ENCODE measurements around the gene KRTAP10-4. TPM values are rescaled to one million over a fixed set of nuclear protein-coding genes. Genes with fewer than 3 reads are reported as not detected.

The KRTAP10-4 gene
- total RNA-seq, 1 experiment from 2014 or later: not detected

DNA sequence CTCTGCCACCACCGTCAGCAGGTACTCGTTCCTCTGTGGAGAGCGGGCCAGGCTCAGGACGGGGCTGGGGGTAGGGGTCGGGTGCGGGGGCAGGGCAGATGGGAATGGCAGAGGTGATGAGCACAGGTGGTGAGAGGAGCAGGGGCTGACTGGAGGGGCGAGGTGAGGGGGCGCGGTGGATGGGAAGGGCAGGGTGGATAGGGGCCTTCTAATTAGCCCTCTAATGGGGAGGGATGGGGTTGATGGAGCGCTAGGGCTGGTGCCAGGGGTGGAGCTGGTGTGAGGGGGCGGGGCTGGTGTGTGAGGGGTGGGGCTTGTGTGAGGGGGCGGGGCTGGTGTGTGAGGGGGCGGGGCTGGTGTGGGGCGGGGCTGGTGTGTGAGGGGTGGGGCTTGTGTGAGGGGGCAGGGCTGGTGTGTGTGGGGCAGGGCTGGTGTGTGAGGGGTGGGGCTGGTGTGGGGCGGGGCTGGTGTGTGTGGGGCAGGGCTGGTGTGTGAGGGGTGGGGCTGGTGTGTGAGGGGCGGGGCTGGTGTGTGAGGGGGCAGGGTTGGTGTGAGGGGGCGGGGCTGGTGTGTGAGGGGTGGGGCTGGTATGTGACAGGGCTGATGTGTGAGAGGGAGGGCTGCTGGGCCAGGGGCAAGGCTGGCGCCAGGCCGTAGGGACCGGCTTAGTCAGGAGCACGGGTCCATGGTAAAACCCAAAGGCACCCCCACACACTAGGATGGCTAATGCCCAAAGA is 39.5 kb upstream of the KRTAP10-4 start:
- Mint-ChIP-seq H3K36me3 (ENCODE audit: insufficient read depth, unreplicated experiment) (no peaks in the 10 kb centered on the region), H3K4me3 (ENCODE audit: unreplicated experiment) (no peak overlapping the region), H3K27me3 (ENCODE audit: insufficient read depth, unreplicated experiment) (peaks cover 26% of the 10 kb centered on the region), H3K27ac (ENCODE audit: low read depth, unreplicated experiment) (no peak overlapping the region), H3K4me1 (ENCODE audit: insufficient read depth, unreplicated experiment) (peaks cover 6% of the 10 kb centered on the region), H3K9me3 (ENCODE audit: unreplicated experiment) (peaks cover 9% of the 10 kb centered on the region)
- intact Hi-C loops (cut with micrococcal nuclease): no loop called here
- POLR2A ChIA-PET: no interaction called here
- TF ChIP-seq, protein P1, sequence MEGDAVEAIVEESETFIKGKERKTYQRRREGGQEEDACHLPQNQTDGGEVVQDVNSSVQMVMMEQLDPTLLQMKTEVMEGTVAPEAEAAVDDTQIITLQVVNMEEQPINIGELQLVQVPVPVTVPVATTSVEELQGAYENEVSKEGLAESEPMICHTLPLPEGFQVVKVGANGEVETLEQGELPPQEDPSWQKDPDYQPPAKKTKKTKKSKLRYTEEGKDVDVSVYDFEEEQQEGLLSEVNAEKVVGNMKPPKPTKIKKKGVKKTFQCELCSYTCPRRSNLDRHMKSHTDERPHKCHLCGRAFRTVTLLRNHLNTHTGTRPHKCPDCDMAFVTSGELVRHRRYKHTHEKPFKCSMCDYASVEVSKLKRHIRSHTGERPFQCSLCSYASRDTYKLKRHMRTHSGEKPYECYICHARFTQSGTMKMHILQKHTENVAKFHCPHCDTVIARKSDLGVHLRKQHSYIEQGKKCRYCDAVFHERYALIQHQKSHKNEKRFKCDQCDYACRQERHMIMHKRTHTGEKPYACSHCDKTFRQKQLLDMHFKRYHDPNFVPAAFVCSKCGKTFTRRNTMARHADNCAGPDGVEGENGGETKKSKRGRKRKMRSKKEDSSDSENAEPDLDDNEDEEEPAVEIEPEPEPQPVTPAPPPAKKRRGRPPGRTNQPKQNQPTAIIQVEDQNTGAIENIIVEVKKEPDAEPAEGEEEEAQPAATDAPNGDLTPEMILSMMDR (IDR thresholded peaks at IDR 0.05; ENCODE audit: unreplicated experiment): no peak
- no peak for DNase-seq (ENCODE audit: unreplicated experiment)
- CTCF ChIA-PET: no interaction called here
- no TSS peak for BruUV-seq (replicated peaks)

DNA sequence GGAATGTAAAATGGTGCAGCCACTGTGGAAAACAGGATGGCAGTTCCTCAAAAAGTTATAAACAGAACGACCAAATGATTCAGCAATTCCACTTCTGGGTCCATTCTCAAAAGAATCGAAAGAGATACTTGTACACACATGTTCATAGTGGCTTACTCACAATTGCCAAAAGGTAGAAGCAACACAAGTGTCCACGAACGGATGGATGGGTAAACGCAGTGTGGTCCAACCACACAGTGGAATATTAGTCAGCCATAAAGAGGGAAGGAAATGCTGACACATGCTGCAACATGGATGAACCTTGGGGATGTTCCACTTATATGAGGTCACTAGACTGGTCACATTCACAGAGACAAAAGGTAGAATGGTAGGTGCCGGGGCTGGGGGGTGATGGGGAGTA is 38.8 kb upstream of the KRTAP10-4 start:
- BruUV-seq (replicated peaks): no TSS peak
- H3K9me3 Mint-ChIP-seq (ENCODE audit: unreplicated experiment): peaks cover 9% of the 10 kb centered on the region

DNA sequence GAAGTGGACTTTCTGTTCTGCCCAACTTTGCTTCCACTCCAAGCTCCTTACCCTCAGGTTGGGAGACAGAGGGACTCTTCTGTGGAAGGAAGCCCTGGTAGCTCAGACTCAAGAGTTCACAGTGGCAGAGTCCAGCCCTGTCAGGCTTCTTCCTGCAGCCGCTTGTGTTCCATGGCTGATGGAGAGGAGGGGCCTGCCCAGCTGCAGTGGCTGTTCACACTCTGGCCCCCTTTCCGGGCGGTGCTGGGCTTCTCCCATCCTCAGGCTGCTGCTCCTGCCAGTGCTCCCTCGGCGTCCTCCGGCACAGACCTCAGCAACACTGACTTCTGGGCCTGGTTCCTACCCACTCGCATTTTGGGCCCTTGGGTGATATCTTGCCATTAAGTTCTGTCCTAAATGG is 37.6 kb upstream of the KRTAP10-4 start:
- intact Hi-C loops (cut with micrococcal nuclease): no loop called here
- no TSS peak for BruUV-seq (replicated peaks)
- Mint-ChIP-seq H3K4me1 (ENCODE audit: insufficient read depth, unreplicated experiment) (peaks cover 11% of the 10 kb centered on the region), H3K27me3 (ENCODE audit: insufficient read depth, unreplicated experiment) (peaks cover 24% of the 10 kb centered on the region), H3K36me3 (ENCODE audit: insufficient read depth, unreplicated experiment) (no peaks in the 10 kb centered on the region), H3K9me3 (ENCODE audit: unreplicated experiment) (no peaks in the 10 kb centered on the region), H3K4me3 (ENCODE audit: unreplicated experiment) (no peak overlapping the region), H3K27ac (ENCODE audit: low read depth, unreplicated experiment) (no peak overlapping the region)
- POLR2A ChIA-PET: interaction anchor here (0.7 kb wide), 1 partner anchor 47 kb away, joined by 3 read pairs; no protein-coding TSS in a partner anchor
- TF ChIP-seq, protein P1 (IDR thresholded peaks at IDR 0.05; ENCODE audit: unreplicated experiment): no peak
- DNase-seq (ENCODE audit: unreplicated experiment): no peak
- CTCF ChIA-PET: interaction anchor here (1.0 kb wide), 1 partner anchor 9 kb away, joined by 3 read pairs; no protein-coding TSS in a partner anchor

More for the DNA sequence above, 38.8 kb upstream of the KRTAP10-4 start:
- POLR2A ChIA-PET: no interaction called here
- Mint-ChIP-seq H3K4me3 (ENCODE audit: unreplicated experiment) (no peak overlapping the region), H3K4me1 (ENCODE audit: insufficient read depth, unreplicated experiment) (peaks cover 10% of the 10 kb centered on the region), H3K27ac (ENCODE audit: low read depth, unreplicated experiment) (no peak overlapping the region), H3K36me3 (ENCODE audit: insufficient read depth, unreplicated experiment) (no peaks in the 10 kb centered on the region), H3K27me3 (ENCODE audit: insufficient read depth, unreplicated experiment) (peaks cover 32% of the 10 kb centered on the region)
- CTCF ChIA-PET: no interaction called here
- intact Hi-C loops (cut with micrococcal nuclease): no loop called here
- TF ChIP-seq, protein P1 (IDR thresholded peaks at IDR 0.05; ENCODE audit: unreplicated experiment): no peak
- DNase-seq (ENCODE audit: unreplicated experiment): no peak

DNA sequence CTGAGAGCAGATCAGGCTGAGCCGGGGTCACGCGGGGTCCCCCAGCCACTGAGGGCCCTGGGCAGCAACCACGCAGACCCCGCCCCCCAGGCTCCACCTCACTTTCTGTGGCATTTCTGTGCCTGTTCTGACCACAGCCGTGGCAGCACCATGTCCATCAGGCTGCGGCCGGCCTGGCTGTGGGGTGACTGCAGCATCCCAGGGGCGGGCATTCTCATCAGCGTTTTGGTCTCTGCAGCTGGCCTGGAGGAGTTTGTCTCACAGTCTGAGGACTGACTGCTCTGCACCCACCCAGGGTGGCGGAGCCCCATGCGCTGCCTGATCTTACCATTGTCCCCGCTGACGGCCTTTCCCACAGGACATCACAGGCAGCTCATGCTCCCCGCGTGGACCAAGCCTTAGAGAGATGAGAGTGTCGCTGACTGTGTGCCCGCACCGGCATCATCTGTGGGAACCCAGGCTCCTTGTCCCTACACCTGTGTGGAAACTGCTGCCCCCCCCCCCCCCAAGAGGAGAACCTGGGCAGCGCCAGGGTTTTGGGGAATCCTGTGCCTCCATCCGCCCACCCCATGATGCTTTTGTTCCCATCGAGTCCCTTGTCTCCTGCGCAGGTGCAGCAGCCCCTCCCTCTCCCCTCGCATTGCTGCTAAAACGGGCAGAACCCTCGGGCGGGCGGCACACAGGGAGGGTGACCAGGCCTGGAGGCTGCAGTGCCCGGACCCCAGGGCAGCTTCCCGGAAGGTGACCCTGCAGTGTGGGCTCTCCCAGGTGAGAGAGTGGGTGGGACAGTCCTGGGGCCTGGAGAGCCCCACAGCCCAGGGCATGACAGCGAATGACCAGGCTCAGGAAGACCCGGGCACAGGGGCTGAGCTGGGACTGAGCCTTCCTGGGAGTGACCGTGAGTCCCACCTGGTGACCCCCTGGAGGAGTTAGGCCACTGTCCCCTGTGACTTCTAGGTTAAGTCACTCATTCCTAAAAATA is 35.3 kb upstream of the KRTAP10-4 start:
- Mint-ChIP-seq H3K4me3 (ENCODE audit: unreplicated experiment) (no peak overlapping the region), H3K9me3 (ENCODE audit: unreplicated experiment) (no peaks in the 10 kb centered on the region), H3K4me1 (ENCODE audit: insufficient read depth, unreplicated experiment) (peaks cover 5% of the 10 kb centered on the region), H3K27ac (ENCODE audit: low read depth, unreplicated experiment) (no peak overlapping the region), H3K27me3 (ENCODE audit: insufficient read depth, unreplicated experiment) (peaks cover 24% of the 10 kb centered on the region), H3K36me3 (ENCODE audit: insufficient read depth, unreplicated experiment) (no peaks in the 10 kb centered on the region)
- ChIA-PET POLR2A (no interaction called here), CTCF (interaction anchor here (0.6 kb wide), 1 partner anchor 1017 kb away, joined by 3 read pairs; no protein-coding TSS in a partner anchor)
- TF ChIP-seq, protein P1 (IDR thresholded peaks at IDR 0.05; ENCODE audit: unreplicated experiment): no peak
- no TSS peak for BruUV-seq (replicated peaks)
- no peak for DNase-seq (ENCODE audit: unreplicated experiment)
- intact Hi-C loops (cut with micrococcal nuclease): no loop called here

Data from MCF 10A (cell line).